Endodermal cell (in vitro differentiated cells): ENCODE results near the gene C9orf43. TPM values are rescaled to one million over a fixed set of nuclear protein-coding genes. Genes with fewer than 3 reads are reported as not detected.
"Not testable (repeated sequence)": the region's sequence is repeated elsewhere in the genome, so short reads cannot be mapped to it uniquely, and the experiment has no call there.

Experiments
- DNase-seq: peaks from one replicate; pipeline ENCODE4 v3.0.0-alpha.2; 2017
- H3K27ac ChIP-seq: 2 replicates; pipeline ENCODE4 v1.5.1; 2013; ENCODE audit warnings: mild to moderate bottlenecking, low read depth, low read length, moderate library complexity
- H3K27me3 ChIP-seq: 2 replicates; pipeline ENCODE4 v1.6.1; 2013; ENCODE audit warnings: mild to moderate bottlenecking, low read length, moderate library complexity; ENCODE audit not compliant: insufficient read depth, control insufficient read depth, poor library complexity, severe bottlenecking
- H3K36me3 ChIP-seq: 2 replicates; pipeline ENCODE4 v1.7.0; 2013; ENCODE audit warnings: mild to moderate bottlenecking, low read length, moderate library complexity; ENCODE audit not compliant: control insufficient read depth, insufficient read depth
- H3K4me1 ChIP-seq: one replicate; pipeline ENCODE4 v1.7.0; 2013; ENCODE audit warnings: low read length; ENCODE audit not compliant: control insufficient read depth, insufficient read depth
- H3K4me3 ChIP-seq: 2 replicates; pipeline ENCODE4 v1.5.1; 2013; ENCODE audit warnings: mild to moderate bottlenecking, low read length, moderate library complexity
- H3K9ac ChIP-seq: 2 replicates; pipeline ENCODE4 v1.6.1; 2013; ENCODE audit warnings: mild to moderate bottlenecking, low read length, moderate library complexity; ENCODE audit not compliant: poor library complexity, severe bottlenecking; ENCODE audit errors: extremely low read depth
- H3K9me3 ChIP-seq: 2 replicates; pipeline ENCODE4 v1.6.1; 2013; ENCODE audit warnings: mild to moderate bottlenecking, low read length, moderate library complexity; ENCODE audit not compliant: control insufficient read depth
- H3K27ac Mint-ChIP-seq: 2 replicates; pipeline ENCODE4 v1.8.0; 2020; ENCODE audit warnings: mixed read lengths
- H3K27me3 Mint-ChIP-seq: 2 replicates; pipeline ENCODE4 v1.8.0; 2021; ENCODE audit warnings: mild to moderate bottlenecking, mixed read lengths; ENCODE audit not compliant: insufficient read depth
- H3K36me3 Mint-ChIP-seq: 2 replicates; pipeline ENCODE4 v1.8.0; 2020; ENCODE audit warnings: low read depth, mixed read lengths
- H3K4me1 Mint-ChIP-seq: 2 replicates; pipeline ENCODE4 v1.8.0; 2020; ENCODE audit warnings: mixed read lengths
- H3K4me3 Mint-ChIP-seq: 2 replicates; pipeline ENCODE4 v1.8.0; 2020; ENCODE audit warnings: mild to moderate bottlenecking, moderate library complexity, mixed read lengths
- H3K9me3 Mint-ChIP-seq: 2 replicates; pipeline ENCODE4 v1.8.0; 2020; ENCODE audit warnings: mild to moderate bottlenecking, mixed read lengths
- WGBS, 2 experiments: methylation state at CpG; one replicate each; pipeline versions ENCODE4 v1.1.5 to v1.1.7; 2013; ENCODE audit warnings: missing lambda C conversion rate in 2 of 2, mixed read lengths in 1 of 2; ENCODE audit not compliant: insufficient coverage in 1 of 2, insufficient read length in 1 of 2; 5-methylcytosine and 5-hydroxymethylcytosine counted together
- total RNA-seq, 2 donors: library from RNA; stranded (reverse); fragmentation: NEBNext Ultra II Directional in 1 of 2; extraction: Animal tissue kit (Norgen Biotek cat#: 25700) in 1 of 2; gene quantifications; 2 replicates in 1 of 2; 3 replicates in 1 of 2; pipeline ENCODE4 v1.2.1, GENCODE V29; 2021
- TF ChIP-seq, protein P1 (sequence below): fragments of 200-600 bp; sonication (generic); conservative IDR thresholded peaks from 2 replicates; pipeline ENCODE4 v1.5.0; 2021; ENCODE audit warnings: antibody characterized with exemption, mild to moderate bottlenecking

C9orf43 gene
- total RNA-seq, 2 donors from 2014 or later, result 0.40 to 1.1 TPM

DNA sequence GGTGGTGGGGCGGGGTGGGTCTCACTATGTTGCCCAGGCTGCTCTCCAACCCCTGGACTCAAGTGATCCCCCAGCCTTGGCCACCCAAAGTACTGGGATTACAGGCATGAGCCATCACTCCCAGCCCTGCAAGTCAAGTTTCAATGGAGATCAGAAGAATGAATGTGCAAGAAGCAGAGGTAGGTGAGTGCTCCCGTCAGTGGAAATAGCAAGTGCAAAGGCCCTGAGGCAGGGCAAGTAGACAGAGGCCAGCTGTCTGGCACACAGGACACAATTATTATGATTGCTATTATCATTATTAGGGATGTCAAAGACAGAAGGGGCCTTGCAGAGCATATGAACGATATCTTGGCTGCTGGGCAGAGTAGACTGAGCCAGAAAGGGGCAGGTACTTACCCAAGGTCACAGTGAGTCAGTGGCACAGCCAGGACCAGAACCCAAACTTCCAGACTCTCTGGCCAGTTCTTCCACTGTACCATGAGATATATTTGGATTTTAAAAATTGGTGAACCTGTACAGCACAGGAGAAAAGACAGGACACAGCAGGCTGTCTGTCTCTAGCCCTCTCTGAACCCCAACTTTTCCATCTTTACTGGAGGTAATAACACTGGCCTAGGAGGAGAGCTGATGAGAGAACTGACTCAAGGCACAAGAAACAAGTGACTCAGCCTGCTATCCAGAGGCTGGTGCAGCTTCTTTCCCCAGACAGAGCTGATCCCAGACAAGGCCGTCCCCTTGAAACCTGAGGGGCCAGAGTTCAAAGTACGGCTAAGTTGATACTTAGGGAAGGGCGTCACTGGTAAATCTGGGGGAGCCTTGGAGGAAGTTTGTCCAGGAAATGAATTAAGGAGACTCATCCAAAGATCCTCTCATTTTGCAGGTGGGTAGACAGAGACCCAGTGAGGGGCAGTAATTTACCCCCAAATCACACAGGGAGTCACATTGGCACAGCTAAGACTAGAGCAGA is 35.2 kb upstream of the C9orf43 start:
- Mint-ChIP-seq H3K36me3 (peaks cover 19% of the 10 kb centered on the region), H3K4me3 (peak overlapping the region; percentile 76), H3K9me3 (no peaks in the 10 kb centered on the region), H3K27ac (peak overlapping the region; percentile 35), H3K4me1 (peaks cover 33% of the 10 kb centered on the region), H3K27me3 (no peaks in the 10 kb centered on the region)
- Histone ChIP-seq H3K4me3 (peak overlapping the region; percentile 86), H3K4me1 (peaks cover 13% of the 10 kb centered on the region), H3K36me3 (peaks cover 28% of the 10 kb centered on the region), H3K27me3 (no peaks in the 10 kb centered on the region), H3K9me3 (no peaks in the 10 kb centered on the region), H3K27ac (no peak overlapping the region), H3K9ac (no peak overlapping the region)
- TF ChIP-seq, protein P1, sequence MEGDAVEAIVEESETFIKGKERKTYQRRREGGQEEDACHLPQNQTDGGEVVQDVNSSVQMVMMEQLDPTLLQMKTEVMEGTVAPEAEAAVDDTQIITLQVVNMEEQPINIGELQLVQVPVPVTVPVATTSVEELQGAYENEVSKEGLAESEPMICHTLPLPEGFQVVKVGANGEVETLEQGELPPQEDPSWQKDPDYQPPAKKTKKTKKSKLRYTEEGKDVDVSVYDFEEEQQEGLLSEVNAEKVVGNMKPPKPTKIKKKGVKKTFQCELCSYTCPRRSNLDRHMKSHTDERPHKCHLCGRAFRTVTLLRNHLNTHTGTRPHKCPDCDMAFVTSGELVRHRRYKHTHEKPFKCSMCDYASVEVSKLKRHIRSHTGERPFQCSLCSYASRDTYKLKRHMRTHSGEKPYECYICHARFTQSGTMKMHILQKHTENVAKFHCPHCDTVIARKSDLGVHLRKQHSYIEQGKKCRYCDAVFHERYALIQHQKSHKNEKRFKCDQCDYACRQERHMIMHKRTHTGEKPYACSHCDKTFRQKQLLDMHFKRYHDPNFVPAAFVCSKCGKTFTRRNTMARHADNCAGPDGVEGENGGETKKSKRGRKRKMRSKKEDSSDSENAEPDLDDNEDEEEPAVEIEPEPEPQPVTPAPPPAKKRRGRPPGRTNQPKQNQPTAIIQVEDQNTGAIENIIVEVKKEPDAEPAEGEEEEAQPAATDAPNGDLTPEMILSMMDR, result no peak
- 77 to 95% methylated on average over 4 to 6 of the region's 6 CpGs for WGBS, 2 experiments
- DNase-seq, result no peak

DNA sequence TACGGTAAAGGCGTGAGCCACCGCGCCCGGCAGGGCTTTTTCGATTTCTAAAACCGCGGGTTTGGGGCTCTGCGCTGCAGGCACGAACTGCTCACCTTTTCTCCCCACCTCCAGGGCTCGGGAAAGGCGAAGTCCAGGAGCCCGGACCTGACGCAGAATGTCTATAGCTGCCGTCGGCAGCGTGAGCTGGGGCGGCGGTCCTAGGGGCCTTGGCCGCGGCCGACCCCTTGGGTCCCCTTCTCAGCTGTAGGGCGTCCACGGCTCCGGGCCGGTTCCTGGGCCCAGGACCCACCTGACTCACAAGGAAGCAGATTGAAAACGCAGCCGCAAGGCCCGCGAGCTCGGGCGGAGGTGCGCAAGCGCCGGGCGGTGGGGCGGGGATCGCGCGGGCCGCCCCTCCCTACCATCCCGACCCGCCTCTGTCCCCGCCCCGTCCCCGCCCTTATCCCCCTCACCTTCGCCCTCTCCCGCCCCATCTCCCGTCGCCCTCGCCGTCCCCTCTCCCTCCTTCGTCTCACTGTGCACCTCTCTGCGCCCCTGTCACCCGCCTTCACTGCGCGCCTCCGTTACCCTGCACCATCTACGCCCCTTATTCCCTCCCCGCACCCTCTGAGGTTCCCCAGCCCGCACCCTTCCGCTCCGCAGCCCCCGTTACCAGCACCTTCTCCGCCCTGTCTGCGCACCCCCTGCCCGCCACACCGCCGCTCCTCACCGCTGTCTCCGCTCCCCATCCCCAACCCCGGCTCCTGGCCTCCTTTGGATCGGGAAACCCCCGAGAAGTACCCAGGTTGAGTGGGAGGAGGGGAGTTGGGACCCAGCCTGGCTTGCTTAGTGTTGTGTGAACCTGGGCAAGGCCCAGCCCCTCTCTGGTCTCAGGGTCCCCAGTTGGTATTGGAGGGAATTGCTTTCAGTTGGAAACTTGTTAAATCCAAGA is 33.6 kb upstream of the C9orf43 start, which contains the start of gene HDHD3:
TSS of gene HDHD3 (minus strand) at position 353 of the 934 bp plus-strand sequence. CDS start 2,632 bp downstream, outside the sequence.
- H3K4me1 Mint-ChIP-seq, result peaks cover 38% of the 10 kb centered on the region
- H3K4me3 ChIP-seq, result peak within 1 kb of the TSS; percentile 86
- no peaks in the 10 kb centered on the region for H3K27me3 Mint-ChIP-seq
- H3K9me3 ChIP-seq, result no peaks in the 10 kb centered on the region
- H3K36me3 ChIP-seq, result peaks cover 28% of the 10 kb centered on the region
- peak within 1 kb of the TSS; percentile 76 for H3K4me3 Mint-ChIP-seq
- peak within 1 kb of the TSS; percentile 87 for H3K27ac Mint-ChIP-seq
- H3K9ac ChIP-seq, result peak within 1 kb of the TSS; percentile 79
- no peaks in the 10 kb centered on the region for H3K9me3 Mint-ChIP-seq
- 1% methylated on average over 18 to 73 of the region's 74 CpGs for WGBS, 2 experiments
- no peak within 1 kb of the TSS for H3K27ac ChIP-seq
- DNase-seq, result peak; percentile 94
- peaks cover 14% of the 10 kb centered on the region for H3K36me3 Mint-ChIP-seq
- TF ChIP-seq, protein P1, result no peak
- H3K27me3 ChIP-seq, result no peaks in the 10 kb centered on the region
- H3K4me1 ChIP-seq, result peaks cover 12% of the 10 kb centered on the region

DNA sequence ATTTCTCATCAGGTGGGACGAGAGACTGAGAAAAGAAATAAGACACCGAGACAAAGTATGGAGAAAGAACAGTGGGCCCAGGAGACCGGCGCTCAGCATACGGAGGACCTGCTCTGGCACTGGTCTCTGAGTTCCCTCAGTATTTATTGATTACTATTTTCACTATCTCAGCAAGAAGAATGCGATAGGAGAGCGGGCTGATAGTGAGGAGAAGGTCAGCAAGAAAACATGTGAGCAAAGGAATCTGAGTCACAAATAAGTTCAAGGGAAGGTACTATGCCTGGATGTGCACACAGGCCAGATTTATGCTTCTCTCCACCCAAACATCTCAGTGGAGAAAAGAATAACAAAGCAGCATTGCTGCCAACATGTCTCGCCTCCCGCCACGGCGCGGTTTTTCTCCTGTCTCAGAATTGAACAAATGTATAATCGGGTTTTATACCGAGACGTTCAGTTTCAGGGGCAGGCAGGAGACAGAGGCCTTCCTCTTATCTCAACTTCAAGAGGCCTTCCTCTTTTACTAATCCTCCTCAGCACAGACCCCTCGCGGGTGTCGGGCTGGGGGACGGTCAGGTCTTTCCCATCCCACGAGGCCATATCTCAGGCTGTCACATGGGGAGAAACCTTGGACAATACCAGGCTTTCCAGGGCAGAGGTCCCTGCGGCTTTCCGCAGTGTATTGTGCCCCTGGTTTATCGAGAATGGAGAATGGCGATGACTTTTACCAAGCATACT is 31.3 kb upstream of the C9orf43 start:
- H3K4me3 ChIP-seq, H3K9me3 ChIP-seq, H3K27me3 Mint-ChIP-seq, H3K4me3 Mint-ChIP-seq, H3K4me1 ChIP-seq, H3K9me3 Mint-ChIP-seq, DNase-seq, H3K27me3 ChIP-seq, H3K9ac ChIP-seq, H3K27ac ChIP-seq: not testable (repeated sequence)
- H3K27ac Mint-ChIP-seq, result peak overlapping the region; percentile 31
- 78 to 82% methylated on average over 19 to 23 of the region's 24 CpGs for WGBS, 2 experiments
- H3K36me3 Mint-ChIP-seq, result peaks cover 12% of the 10 kb centered on the region
- peaks cover 14% of the 10 kb centered on the region for H3K36me3 ChIP-seq
- peaks cover 24% of the 10 kb centered on the region for H3K4me1 Mint-ChIP-seq

DNA sequence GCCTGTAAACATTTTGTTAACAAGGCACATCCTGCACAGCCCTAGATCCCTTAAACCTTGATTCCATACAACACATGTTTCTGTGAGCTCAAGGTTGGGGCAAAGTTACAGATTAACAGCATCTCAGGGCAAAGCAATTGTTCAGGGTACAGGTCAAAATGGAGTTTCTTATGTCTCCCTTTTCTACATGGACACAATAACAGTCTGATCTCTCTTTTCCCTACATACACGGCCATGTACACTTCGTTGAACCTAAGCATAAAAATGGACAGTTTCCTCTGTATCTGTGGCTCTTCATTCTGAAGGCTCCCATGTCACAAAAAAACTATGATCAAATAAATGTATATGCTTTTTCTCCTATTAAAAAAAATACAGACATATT is 30.7 kb upstream of the C9orf43 start:
- not testable (repeated sequence) for H3K27me3 ChIP-seq, H3K36me3 Mint-ChIP-seq, H3K27me3 Mint-ChIP-seq, H3K9ac ChIP-seq, H3K36me3 ChIP-seq, DNase-seq, H3K9me3 ChIP-seq, H3K4me3 Mint-ChIP-seq, H3K4me3 ChIP-seq, H3K4me1 ChIP-seq, H3K9me3 Mint-ChIP-seq, H3K27ac Mint-ChIP-seq, H3K27ac ChIP-seq
- 78 to 100% methylated on average over 2 of the region's 2 CpGs for WGBS, 2 experiments
- peaks cover 24% of the 10 kb centered on the region for H3K4me1 Mint-ChIP-seq
